H9 (cell line): ENCODE data around the gene TELO2. TPM values are rescaled to one million over a fixed set of nuclear protein-coding genes. Genes with fewer than 3 reads are reported as not detected.

Experiments
- DNase-seq: peaks from one replicate; pipeline ENCODE4 v3.0.0-alpha.2; 2017
- H2AFZ ChIP-seq: one replicate; pipeline ENCODE4 v1.6.1; 2013; ENCODE audit warnings: mild to moderate bottlenecking, low read length, control low read depth, moderate library complexity
- H2AK5ac ChIP-seq: 2 replicates; pipeline ENCODE4 v1.6.1; 2013; ENCODE audit warnings: low read length, control low read depth, mixed read lengths; ENCODE audit not compliant: insufficient read length
- H2BK120ac ChIP-seq: one replicate; pipeline ENCODE4 v1.6.1; 2013; ENCODE audit warnings: low read depth, mild to moderate bottlenecking, low read length, control low read depth, inconsistent platforms; ENCODE audit not compliant: poor library complexity, severe bottlenecking
- H2BK12ac ChIP-seq: 2 replicates; pipeline ENCODE4 v1.6.1; 2013; ENCODE audit warnings: low read length, control low read depth, mixed read lengths, low read depth; ENCODE audit not compliant: insufficient read length
- H2BK15ac ChIP-seq: 2 replicates; pipeline ENCODE4 v1.6.1; 2013; ENCODE audit warnings: low read depth, low read length, control low read depth
- H2BK20ac ChIP-seq: one replicate; pipeline ENCODE4 v1.6.1; 2013; ENCODE audit warnings: low read depth, mild to moderate bottlenecking, low read length, control low read depth, inconsistent platforms; ENCODE audit not compliant: poor library complexity, severe bottlenecking
- H2BK5ac ChIP-seq: 2 replicates; pipeline ENCODE4 v1.6.1; 2013; ENCODE audit warnings: low read length, control low read depth, mixed read lengths; ENCODE audit not compliant: insufficient read length
- H3K14ac ChIP-seq: 2 replicates; pipeline ENCODE4 v1.6.1; 2013; ENCODE audit warnings: low read length, control low read depth; ENCODE audit not compliant: insufficient read depth
- H3K18ac ChIP-seq: 2 replicates; pipeline ENCODE4 v1.6.1; 2013; ENCODE audit warnings: low read depth, mild to moderate bottlenecking, mixed read lengths, low read length, control low read depth; ENCODE audit not compliant: insufficient read length
- H3K23ac ChIP-seq: 2 replicates; pipeline ENCODE4 v1.6.1; 2013; ENCODE audit warnings: low read length, control low read depth, mixed read lengths, low read depth; ENCODE audit not compliant: insufficient read length
- H3K23me2 ChIP-seq: 2 replicates; pipeline ENCODE4 v1.6.1; 2013; ENCODE audit warnings: low read depth, mild to moderate bottlenecking, mixed read lengths, low read length, control low read depth; ENCODE audit not compliant: insufficient read length, poor library complexity, severe bottlenecking
- H3K27ac ChIP-seq: 2 replicates; pipeline ENCODE4 v1.5.1; 2013; ENCODE audit warnings: low read length, control low read depth, mixed read lengths, low read depth; ENCODE audit not compliant: insufficient read length
- H3K27me3 ChIP-seq: 2 replicates; pipeline ENCODE4 v1.6.1; 2013; ENCODE audit warnings: low read length, control low read depth, inconsistent platforms; ENCODE audit not compliant: insufficient read depth
- H3K4ac ChIP-seq: 2 replicates; pipeline ENCODE4 v1.6.1; 2013; ENCODE audit warnings: low read depth, mild to moderate bottlenecking, control low read depth, inconsistent platforms, low read length, moderate library complexity
- H3K4me1 ChIP-seq: 2 replicates; pipeline ENCODE4 v1.6.1; 2013; ENCODE audit warnings: low read length, control low read depth, inconsistent platforms; ENCODE audit not compliant: insufficient read depth
- H3K4me2 ChIP-seq: 2 replicates; pipeline ENCODE4 v1.6.1; 2013; ENCODE audit warnings: low read length, control low read depth, mixed read lengths; ENCODE audit not compliant: insufficient read length, insufficient read depth
- H3K56ac ChIP-seq: 2 replicates; pipeline ENCODE4 v1.6.1; 2013; ENCODE audit warnings: low read depth, mild to moderate bottlenecking, mixed read lengths, low read length, control low read depth; ENCODE audit not compliant: insufficient read length
- H3K79me1 ChIP-seq: 2 replicates; pipeline ENCODE4 v1.6.1; 2013; ENCODE audit warnings: low read depth, mild to moderate bottlenecking, moderate library complexity, low read length, control low read depth, inconsistent platforms; ENCODE audit not compliant: insufficient read depth, poor library complexity, severe bottlenecking
- H3K79me2 ChIP-seq: 2 replicates; pipeline ENCODE4 v1.6.1; 2013; ENCODE audit warnings: low read length, control low read depth, inconsistent platforms; ENCODE audit not compliant: insufficient read depth
- H3K9ac ChIP-seq: 2 replicates; pipeline ENCODE4 v1.6.1; 2013; ENCODE audit warnings: low read length, control low read depth, mixed read lengths; ENCODE audit not compliant: insufficient read length; ENCODE audit errors: extremely low read depth
- H3K9me3 ChIP-seq: one replicate; pipeline ENCODE4 v1.6.1; 2013; ENCODE audit warnings: low read depth, low read length, inconsistent platforms; ENCODE audit not compliant: control insufficient read depth
- H3T11ph ChIP-seq: one replicate; pipeline ENCODE4 v1.6.1; 2013; ENCODE audit warnings: mild to moderate bottlenecking, low read length, control low read depth, inconsistent platforms
- H4K20me1 ChIP-seq: one replicate; pipeline ENCODE4 v1.6.1; 2013; ENCODE audit not compliant: control insufficient read depth, insufficient read length, insufficient read depth
- H4K5ac ChIP-seq: 2 replicates; pipeline ENCODE4 v1.6.1; 2013; ENCODE audit warnings: low read depth, mild to moderate bottlenecking, mixed read lengths, low read length, control low read depth; ENCODE audit not compliant: insufficient read length
- H4K8ac ChIP-seq: replicated peaks from 2 replicates; pipeline ENCODE4 v1.6.1; 2013; ENCODE audit warnings: low read length, control low read depth, mixed read lengths, low read depth; ENCODE audit not compliant: insufficient read length
- H4K91ac ChIP-seq: 2 replicates; pipeline ENCODE4 v1.6.1; 2013; ENCODE audit warnings: low read depth, mild to moderate bottlenecking, moderate library complexity, mixed read lengths, low read length, control low read depth; ENCODE audit not compliant: insufficient read length
- H3K27ac Mint-ChIP-seq, 3 experiments: 2 replicates in 2 of 3; 3 replicates in 1 of 3; pipeline ENCODE4 v1.8.0; 2020 to 2021; ENCODE audit warnings: mixed read lengths in 3 of 3, mild to moderate bottlenecking in 1 of 3, moderate library complexity in 1 of 3
- H3K27me3 Mint-ChIP-seq: 2 replicates; pipeline ENCODE4 v1.8.0; 2021; ENCODE audit warnings: low read depth, mild to moderate bottlenecking, moderate library complexity, mixed read lengths
- H3K36me3 Mint-ChIP-seq, 3 experiments: 2 replicates in 2 of 3; 3 replicates in 1 of 3; pipeline ENCODE4 v1.8.0; 2020 to 2021; ENCODE audit warnings: low read depth in 3 of 3, mixed read lengths in 3 of 3; ENCODE audit not compliant: insufficient read depth in 1 of 3
- H3K4me1 Mint-ChIP-seq, 2 experiments: 2 replicates each; pipeline ENCODE4 v1.8.0; 2020; ENCODE audit warnings: mixed read lengths in 2 of 2
- H3K4me3 Mint-ChIP-seq, 2 experiments: 2 replicates in 1 of 2; 3 replicates in 1 of 2; pipeline ENCODE4 v1.8.0; 2020 to 2021; ENCODE audit warnings: mild to moderate bottlenecking in 2 of 2, mixed read lengths in 2 of 2, moderate library complexity in 1 of 2
- H3K9me3 Mint-ChIP-seq, 2 experiments: 2 replicates in 1 of 2; 3 replicates in 1 of 2; pipeline ENCODE4 v1.8.0; 2020; ENCODE audit warnings: mild to moderate bottlenecking in 2 of 2, mixed read lengths in 2 of 2, moderate library complexity in 1 of 2
- WGBS: extraction: QIAGEN DNeasy Blood & Tissue Kit; methylation state at CpG from one replicate; pipeline ENCODE4 v1.1.7; 2013; ENCODE audit warnings: missing lambda C conversion rate, low lambda C conversion rate, mixed read lengths; ENCODE audit not compliant: insufficient read length; ENCODE audit errors: extremely low coverage; 5-methylcytosine and 5-hydroxymethylcytosine counted together
- total RNA-seq: library from RNA; stranded (reverse); gene quantifications from 2 replicates; pipeline ENCODE4 v1.2.1, GENCODE V29; 2021
- TF ChIP-seq, protein P1 (sequence below): fragments of 200-600 bp; sonication (generic); conservative IDR thresholded peaks from 3 replicates; pipeline ENCODE4 v1.8.0; 2021; ENCODE audit warnings: antibody characterized with exemption, mild to moderate bottlenecking

TELO2 gene
- total RNA-seq, 1 experiment from 2014 or later, result 98.9 TPM

DNA sequence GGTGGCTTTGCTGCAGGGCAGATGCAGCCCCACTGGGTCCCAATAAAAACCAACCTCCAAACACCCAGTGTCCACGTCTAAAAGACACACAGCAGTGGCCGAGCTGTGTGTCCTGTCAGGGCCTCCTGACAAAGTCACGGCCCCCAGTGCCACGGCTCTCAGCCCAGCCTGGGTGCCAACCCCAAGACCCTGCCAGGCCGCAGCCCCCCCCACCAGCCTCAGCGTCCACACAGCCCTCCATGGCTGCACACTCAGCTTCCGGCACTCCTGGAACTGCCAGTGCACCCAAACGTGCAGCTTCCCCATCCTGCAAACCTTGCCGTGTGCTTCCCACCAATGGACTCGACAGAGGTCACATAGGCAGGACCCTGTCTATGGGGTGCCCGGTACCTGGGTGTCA lies 45.2 kb upstream of the TELO2 start:
- Histone ChIP-seq H4K5ac (no peak overlapping the region), H2BK12ac (no peak overlapping the region), H3K56ac (no peak overlapping the region), H3T11ph (no peak overlapping the region), H3K4ac (no peak overlapping the region), H2BK20ac (no peak overlapping the region), H3K18ac (no peak overlapping the region), H4K20me1 (peaks cover 2% of the 10 kb centered on the region), H3K9me3 (no peaks in the 10 kb centered on the region), H4K8ac (no peak overlapping the region), H3K79me1 (no peaks in the 10 kb centered on the region), H3K14ac (no peak overlapping the region), H3K4me2 (no peak overlapping the region), H4K91ac (no peak overlapping the region), H2BK120ac (no peak overlapping the region), H2BK15ac (no peak overlapping the region), H3K9ac (no peak overlapping the region), H3K27me3 (no peaks in the 10 kb centered on the region), H2AFZ (no peak overlapping the region), H2AK5ac (no peak overlapping the region), H2BK5ac (no peak overlapping the region), H3K23ac (no peak overlapping the region), H3K27ac (no peak overlapping the region), H3K23me2 (no peaks in the 10 kb centered on the region), H3K4me1 (no peaks in the 10 kb centered on the region), H3K79me2 (no peaks in the 10 kb centered on the region)
- Mint-ChIP-seq H3K27me3 (peaks cover 1% of the 10 kb centered on the region; the same call in 1 of the 2 replicates), H3K4me3 (no peak overlapping the region), H3K27ac (no peak overlapping the region; a peak in 1 of 7 replicates), H3K4me1 (no peaks in the 10 kb centered on the region), H3K9me3 (no peaks in the 10 kb centered on the region), H3K36me3 (peaks cover 0 to 24% (median 24%) of the 10 kb centered on the region in 3 experiments; a peak in 5 of 7 replicates)
- DNase-seq, result no peak
- TF ChIP-seq, protein P1, sequence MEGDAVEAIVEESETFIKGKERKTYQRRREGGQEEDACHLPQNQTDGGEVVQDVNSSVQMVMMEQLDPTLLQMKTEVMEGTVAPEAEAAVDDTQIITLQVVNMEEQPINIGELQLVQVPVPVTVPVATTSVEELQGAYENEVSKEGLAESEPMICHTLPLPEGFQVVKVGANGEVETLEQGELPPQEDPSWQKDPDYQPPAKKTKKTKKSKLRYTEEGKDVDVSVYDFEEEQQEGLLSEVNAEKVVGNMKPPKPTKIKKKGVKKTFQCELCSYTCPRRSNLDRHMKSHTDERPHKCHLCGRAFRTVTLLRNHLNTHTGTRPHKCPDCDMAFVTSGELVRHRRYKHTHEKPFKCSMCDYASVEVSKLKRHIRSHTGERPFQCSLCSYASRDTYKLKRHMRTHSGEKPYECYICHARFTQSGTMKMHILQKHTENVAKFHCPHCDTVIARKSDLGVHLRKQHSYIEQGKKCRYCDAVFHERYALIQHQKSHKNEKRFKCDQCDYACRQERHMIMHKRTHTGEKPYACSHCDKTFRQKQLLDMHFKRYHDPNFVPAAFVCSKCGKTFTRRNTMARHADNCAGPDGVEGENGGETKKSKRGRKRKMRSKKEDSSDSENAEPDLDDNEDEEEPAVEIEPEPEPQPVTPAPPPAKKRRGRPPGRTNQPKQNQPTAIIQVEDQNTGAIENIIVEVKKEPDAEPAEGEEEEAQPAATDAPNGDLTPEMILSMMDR, result no peak
- WGBS, result no CpG with 5 or more reads among the region's 11 CpGs
